GM12878 (cell line): Measurements from ENCODE around the gene MAP2K1. TPM values are rescaled to one million over a fixed set of nuclear protein-coding genes. Genes with fewer than 3 reads are reported as not detected.
A peak's percentile ranks its signal among the peaks of the same experiment; 100 is the strongest.
"Not testable (repeated sequence)": the region's sequence is repeated elsewhere in the genome, so short reads cannot be mapped to it uniquely, and the experiment has no call there.

Experiments used
- ATAC-seq: fragments of 200-7000 bp; cut with Tn5 transposase; 3 replicates; pipeline ENCODE4 v1.9.1; 2020; ENCODE audit warnings: mild to moderate bottlenecking, moderate library complexity
- BruUV-seq: library from RNA; stranded (reverse); fragments of 400-500 nt; replicated peaks from 2 replicates; lab custom pipeline; 2021; lab: Mats Ljungman, UMichigan
- CTCF ChIA-PET: fragments of 300-600 bp; sonication (Branson Sonifier 250); formaldehyde crosslinking; extraction: SDS; loops from one replicate; lab custom pipeline; 2021; ENCODE audit warnings: inconsistent platforms; lab: Yijun Ruan, JAX
- POLR2A ChIA-PET: fragments of 350-600 bp; formaldehyde crosslinking; extraction: SDS; loops from one replicate; lab custom pipeline; 2021; ENCODE audit warnings: inconsistent platforms; lab: Charles Lee
- RAD21 ChIA-PET: fragments of 300-600 bp; sonication (Branson Sonifier 250); formaldehyde crosslinking; loops from one replicate; lab custom pipeline; 2023; ENCODE audit warnings: antibody characterized with exemption; ENCODE audit not compliant: unreplicated experiment; lab: Charles Lee
- SMC1A ChIA-PET: fragments of 300-600 bp; sonication (Branson Sonifier 250); formaldehyde crosslinking; loops from one replicate; lab custom pipeline; 2023; ENCODE audit not compliant: unreplicated experiment, uncharacterized antibody; lab: Charles Lee
- DNase-seq: peaks from one replicate; pipeline ENCODE4 v3.0.0-alpha.2; 2011; ENCODE audit warnings: low read depth, low spot score
- FAIRE-seq: peaks from 3 replicates; lab custom pipeline; 2011; peaks lifted over from hg19 to GRCh38; lab: Jason Lieb, UNC
- H2AFZ ChIP-seq: 2 replicates; pipeline ENCODE4 v1.6.0; 2011; ENCODE audit warnings: low read depth, low read length, control low read depth; ENCODE audit not compliant: control insufficient read depth
- H3K27ac ChIP-seq: 2 replicates; pipeline ENCODE4 v1.5.1; 2011; ENCODE audit warnings: control low read depth; ENCODE audit not compliant: control insufficient read depth, insufficient read depth
- H3K27me3 ChIP-seq, 2 experiments: replicated peaks in 1 of 2; 2 replicates each; pipeline versions ENCODE4 v1.6.0 to v1.6.1; 2011; ENCODE audit warnings: low read length in 1 of 2; ENCODE audit not compliant: control insufficient read depth in 2 of 2, insufficient read depth in 2 of 2
- H3K36me3 ChIP-seq, 2 experiments: 2 replicates each; pipeline ENCODE4 v1.5.1; 2011; ENCODE audit warnings: low read length in 1 of 2; ENCODE audit not compliant: control insufficient read depth in 2 of 2, insufficient read depth in 2 of 2
- H3K4me1 ChIP-seq: 2 replicates; pipeline ENCODE4 v1.6.1; 2011; ENCODE audit warnings: mild to moderate bottlenecking, low read length, moderate library complexity, mixed read lengths; ENCODE audit not compliant: control insufficient read depth, insufficient read depth
- H3K4me2 ChIP-seq: 2 replicates; pipeline ENCODE4 v1.6.0; 2011; ENCODE audit warnings: control low read depth; ENCODE audit not compliant: control insufficient read depth, insufficient read depth
- H3K4me3 ChIP-seq: fragments of 200-600 bp; sonication (generic); 2 replicates; pipeline ENCODE4 v1.5.1; 2016
- H3K79me2 ChIP-seq: 2 replicates; pipeline ENCODE4 v1.6.0; 2011; ENCODE audit warnings: low read length; ENCODE audit not compliant: control insufficient read depth, insufficient read depth
- H3K9ac ChIP-seq: 2 replicates; pipeline ENCODE4 v1.8.0; 2011; ENCODE audit warnings: low read length, control low read depth, mixed read lengths; ENCODE audit not compliant: control insufficient read depth, insufficient read depth
- H3K9me3 ChIP-seq: replicated peaks from 3 replicates; pipeline ENCODE4 v1.5.1; 2011; ENCODE audit warnings: mild to moderate bottlenecking, low read length; ENCODE audit not compliant: control insufficient read depth, insufficient read depth
- H4K20me1 ChIP-seq: 2 replicates; pipeline ENCODE4 v1.6.0; 2011; ENCODE audit not compliant: control insufficient read depth, insufficient read depth
- MTA3 ChIP-seq: IDR thresholded peaks from 2 replicates; pipeline ENCODE4 v1.6.1; 2012; ENCODE audit warnings: low read length, inconsistent platforms, borderline replicate concordance
- REST ChIP-seq: IDR thresholded peaks from 2 replicates; pipeline ENCODE4 v1.6.1; 2012; ENCODE audit warnings: mild to moderate bottlenecking, low read depth, low read length
- WGBS: methylation state at CpG from one replicate; pipeline ENCODE4 v1.1.6; 2016; ENCODE audit warnings: low lambda C conversion rate; ENCODE audit not compliant: insufficient replicate concordance, insufficient coverage; ENCODE audit errors: missing lambda C conversion rate; 5-methylcytosine and 5-hydroxymethylcytosine counted together
- in situ Hi-C: fragments of 300-500 bp; cut with MboI; formaldehyde crosslinking; loops from 9 replicates; pipeline ENCODE4 v1.14.3; 2018; ENCODE audit warnings: mixed read lengths
- intact Hi-C: fragments of 100-400 bp; cut with micrococcal nuclease; formaldehyde crosslinking; loops from one replicate; pipeline ENCODE4 v1.14.2; 2022; ENCODE audit not compliant: unreplicated experiment
- polyA plus RNA-seq, 11 experiments: library from polyadenylated mRNA; depleted of rRNA in 4 of 11; unstranded in 6 of 11; stranded (reverse) in 5 of 11; fragments of >200 nt; fragmentation: Nextera tagmentation in 4 of 11; fragmentation: Illumina TruSeq in 1 of 11; extraction: Ambion mirVana in 4 of 11; extraction: Trizol in 1 of 11; gene quantifications; 1 replicate in 1 of 11; 2 replicates in 10 of 11; pipeline versions ENCODE4 v1.2.1 to v1.2.3, GENCODE V29; 2011 to 2016; ENCODE audit warnings: inconsistent platforms in 2 of 11, missing spikeins in 2 of 11, low read depth in 1 of 11
- total RNA-seq, 4 experiments: library from RNA; depleted of rRNA in 3 of 4; stranded (reverse); fragments of >200 nt in 3 of 4; fragmentation: Illumina TruSeq in 1 of 4; extraction: Trizol in 1 of 4; gene quantifications; 2 replicates each; pipeline versions ENCODE4 v1.2.1 to v1.2.3, GENCODE V29; 2013 to 2021

The MAP2K1 gene
- total and polyA plus RNA-seq, 10 of the 15 experiments (the other 5 are each of a cell fraction or from before 2014, with no cell fraction given) = 11.2 to 112 (median 56.6) TPM

GRCh38 chr15:66503041-66503648, 116.4 kb downstream of the MAP2K1 start:
- Histone ChIP-seq H3K4me2 (peak overlapping the region; percentile 39), H3K27ac (peak overlapping the region; percentile 97), H3K79me2 (peaks cover 77% of the 10 kb centered on the region), H3K4me3 (peak overlapping the region; percentile 99), H3K36me3 (peaks cover 7 to 34% of the 10 kb centered on the region in 2 experiments), H3K9ac (peak overlapping the region; percentile 97)
- SMC1A ChIA-PET = interaction anchor here (0.7 to 2.5 kb wide), 6 partner anchors 64 to 581 kb away, joined by 3 to 10 read pairs (median 6); no protein-coding TSS in a partner anchor
- H3K9me3 ChIP-seq, H2AFZ ChIP-seq, BruUV-seq, H4K20me1 ChIP-seq, H3K27me3 ChIP-seq, ATAC-seq, H3K4me1 ChIP-seq, DNase-seq, FAIRE-seq: not testable (repeated sequence)
- CTCF ChIA-PET = interaction anchor here (1.3 to 1.9 kb wide), 2 partner anchors 64 to 116 kb away, joined by 5 to 11 read pairs; partner anchors contain the start of gene MAP2K1
- intact Hi-C loops (loop anchor here (2.0 kb wide), 1 partner anchor 64 kb away; no protein-coding TSS in a partner anchor), in situ Hi-C loops (loop anchor here (5.0 kb wide), 1 partner anchor 146 kb away; the partner anchor contains the start of gene TIPIN)
- 5% methylated on average over 13 of the region's 13 CpGs for WGBS
- RAD21 ChIA-PET = interaction anchor here (1.5 kb wide), 1 partner anchor 117 kb away, joined by 4 read pairs; the partner anchor contains the start of gene MAP2K1
- POLR2A ChIA-PET = interaction anchor here (0.6 to 2.1 kb wide), 4 partner anchors 31 to 282 kb away, joined by 3 to 9 read pairs (median 4); partner anchors contain the start of gene MAP2K1

- ChIA-PET SMC1A (interaction anchor here (0.7 to 2.5 kb wide), 5 partner anchors 93 to 582 kb away, joined by 4 to 10 read pairs (median 7); no protein-coding TSS in a partner anchor), RAD21 (interaction anchor here (0.7 to 1.5 kb wide), 2 partner anchors 101 to 118 kb away, joined by 3 to 4 read pairs; partner anchors contain the start of gene MAP2K1), POLR2A (interaction anchor here (0.5 to 2.3 kb wide), 9 partner anchors 31 to 283 kb away, joined by 3 to 9 read pairs (median 5); partner anchors contain the start of genes MAP2K1 and TIPIN), CTCF (interaction anchor here (1.2 to 1.9 kb wide), 3 partner anchors 63 to 149 kb away, joined by 4 to 11 read pairs (median 5); partner anchors contain the start of gene MAP2K1)
- ATAC-seq (no peak), FAIRE-seq (no peak), DNase-seq (no peak)
- TF ChIP-seq REST (no peak), MTA3 (peak; percentile 27; the same call in 1 of the 2 replicates)
- Histone ChIP-seq H3K4me1 (peaks cover 4% of the 10 kb centered on the region; the same call in 1 of the 2 replicates), H3K27me3 (no peaks in the 10 kb centered on the region), H3K79me2 (peaks cover 81% of the 10 kb centered on the region), H3K9me3 (no peaks in the 10 kb centered on the region), H3K9ac (peak overlapping the region; percentile 97), H3K4me2 (peak overlapping the region; percentile 39), H3K36me3 (peaks cover 4 to 29% of the 10 kb centered on the region in 2 experiments), H3K4me3 (peak overlapping the region; percentile 99), H3K27ac (peak overlapping the region; percentile 97), H2AFZ (no peak overlapping the region), H4K20me1 (peaks cover 3% of the 10 kb centered on the region; the same call in 1 of the 2 replicates)
- 0% methylated on average over 12 of the region's 12 CpGs for WGBS
- BruUV-seq = TSS peak; percentile 71
- intact Hi-C loops (loop anchor here (2.0 kb wide), 1 partner anchor 63 kb away; no protein-coding TSS in a partner anchor), in situ Hi-C loops (loop anchor here (5.0 kb wide), 1 partner anchor 147 kb away; the partner anchor contains the start of gene TIPIN)
Observed at GRCh38 chr15:66503780-66504562, 117.3 kb downstream of the MAP2K1 start.
